GM12878 (cell line): Measurements from ENCODE around the gene E2F2. TPM values are rescaled to one million over a fixed set of nuclear protein-coding genes. Genes with fewer than 3 reads are reported as not detected.

Experiments used
- CHD4 ChIP-seq: fragments of 200-600 bp; sonication (generic); IDR thresholded peaks from 2 replicates; pipeline ENCODE4 v1.6.1; 2016; ENCODE audit warnings: mild to moderate bottlenecking
- CUX1 ChIP-seq: IDR thresholded peaks from 2 replicates; pipeline ENCODE4 v1.6.1; 2012; ENCODE audit warnings: improper control_type of control experiment, low read depth, low read length; ENCODE audit not compliant: insufficient replicate concordance
- IKZF1 ChIP-seq: fragments of 450-650 bp; conservative IDR thresholded peaks from 2 replicates; pipeline ENCODE4 v1.6.1; 2017; ENCODE audit warnings: antibody characterized with exemption, mild to moderate bottlenecking
- MXI1 ChIP-seq: fragments of 150-350 bp; IDR thresholded peaks from 2 replicates; pipeline ENCODE4 v1.6.1; 2011; ENCODE audit warnings: low read depth, mild to moderate bottlenecking, inconsistent platforms, low read length, improper control_type of control experiment
- POLR2A ChIP-seq: IDR thresholded peaks from 2 replicates; pipeline ENCODE4 v1.6.1; 2011; ENCODE audit warnings: low read depth, mild to moderate bottlenecking, low read length
- RAD21 ChIP-seq: IDR thresholded peaks from 2 replicates; pipeline ENCODE4 v1.6.1; 2011; ENCODE audit warnings: mild to moderate bottlenecking, low read depth, low read length, moderate library complexity; ENCODE audit not compliant: insufficient read depth
- polyA plus RNA-seq, 11 experiments: library from polyadenylated mRNA; depleted of rRNA in 4 of 11; unstranded in 6 of 11; stranded (reverse) in 5 of 11; fragments of >200 nt; fragmentation: Nextera tagmentation in 4 of 11; fragmentation: Illumina TruSeq in 1 of 11; extraction: Ambion mirVana in 4 of 11; extraction: Trizol in 1 of 11; gene quantifications; 1 replicate in 1 of 11; 2 replicates in 10 of 11; pipeline versions ENCODE4 v1.2.1 to v1.2.3, GENCODE V29; 2011 to 2016; ENCODE audit warnings: inconsistent platforms in 2 of 11, missing spikeins in 2 of 11, low read depth in 1 of 11
- total RNA-seq, 4 experiments: library from RNA; depleted of rRNA in 3 of 4; stranded (reverse); fragments of >200 nt in 3 of 4; fragmentation: Illumina TruSeq in 1 of 4; extraction: Trizol in 1 of 4; gene quantifications; 2 replicates each; pipeline versions ENCODE4 v1.2.1 to v1.2.3, GENCODE V29; 2013 to 2021
- TF ChIP-seq, protein P1 (sequence below): fragments of 450-650 bp; IDR thresholded peaks from 2 replicates; pipeline ENCODE4 v1.6.1; 2017; ENCODE audit warnings: borderline replicate concordance

E2F2 gene
- total and polyA plus RNA-seq, 10 of the 15 experiments (the other 5 are each of a cell fraction or from before 2014, with no cell fraction given) = 3.8 to 27.2 (median 14.6) TPM

DNA sequence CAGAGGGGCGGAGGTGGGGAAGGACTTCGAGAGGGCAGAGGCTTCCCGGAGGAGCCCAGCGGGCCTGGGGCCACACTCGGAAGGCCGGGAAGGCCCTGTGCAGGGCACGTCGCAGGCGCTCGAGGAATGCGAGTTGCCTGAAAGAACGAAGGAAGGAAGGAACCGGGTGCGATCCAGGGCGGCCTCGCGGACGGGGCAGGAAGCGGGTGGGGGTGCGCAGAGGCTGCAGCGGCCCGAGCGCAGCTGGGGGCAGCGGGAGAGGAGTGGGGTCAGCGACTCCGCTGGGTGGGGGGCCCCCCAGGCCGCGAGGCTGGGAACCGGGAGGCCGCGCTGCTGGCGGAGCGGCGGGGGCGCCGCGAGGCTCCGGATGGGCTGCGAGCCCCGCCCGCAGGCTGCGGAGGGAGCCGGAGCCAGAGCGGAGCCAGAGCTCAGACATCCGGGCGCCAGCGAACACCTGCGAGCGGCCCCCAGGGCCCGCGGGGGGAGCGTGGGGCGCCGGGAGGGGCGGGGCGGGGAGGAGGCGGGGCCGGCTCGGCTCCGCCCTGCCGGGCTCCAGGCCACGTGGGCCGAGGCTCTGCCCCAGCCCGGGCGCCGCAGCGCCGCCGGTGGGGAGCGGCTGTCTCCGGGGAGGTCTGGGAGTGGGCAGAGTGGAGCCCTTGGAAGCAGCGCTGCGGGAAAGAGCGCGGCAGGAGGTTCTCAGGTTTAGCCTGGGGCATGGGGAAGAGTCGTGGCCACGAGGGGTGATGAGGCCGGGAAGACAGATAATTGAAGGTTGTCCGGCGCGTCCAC lies 23.6 kb upstream of the E2F2 start (continued):
- TF ChIP-seq CUX1 = no peak
- peak; percentile 77 for TF ChIP-seq IKZF1
- TF ChIP-seq CHD4 = no peak
- TF ChIP-seq, protein P1, sequence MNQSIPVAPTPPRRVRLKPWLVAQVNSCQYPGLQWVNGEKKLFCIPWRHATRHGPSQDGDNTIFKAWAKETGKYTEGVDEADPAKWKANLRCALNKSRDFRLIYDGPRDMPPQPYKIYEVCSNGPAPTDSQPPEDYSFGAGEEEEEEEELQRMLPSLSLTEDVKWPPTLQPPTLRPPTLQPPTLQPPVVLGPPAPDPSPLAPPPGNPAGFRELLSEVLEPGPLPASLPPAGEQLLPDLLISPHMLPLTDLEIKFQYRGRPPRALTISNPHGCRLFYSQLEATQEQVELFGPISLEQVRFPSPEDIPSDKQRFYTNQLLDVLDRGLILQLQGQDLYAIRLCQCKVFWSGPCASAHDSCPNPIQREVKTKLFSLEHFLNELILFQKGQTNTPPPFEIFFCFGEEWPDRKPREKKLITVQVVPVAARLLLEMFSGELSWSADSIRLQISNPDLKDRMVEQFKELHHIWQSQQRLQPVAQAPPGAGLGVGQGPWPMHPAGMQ = no peak
- TF ChIP-seq POLR2A = peak; percentile 89
- peak; percentile 61; the same call in 1 of the 2 replicates for TF ChIP-seq MXI1
- TF ChIP-seq RAD21 = no peak
